Right lobe of liver (tissue), 4 donors: ENCODE data around the gene CDA.

ENCODE experiments used
- CTCF ChIP-seq, 4 donors: fragments of 200-600 bp in 3 of 4; fragments of 450-650 bp in 1 of 4; IDR thresholded peaks; one replicate each; pipeline versions ENCODE4 v1.5.1 to v1.8.0; 2016 to 2022; ENCODE audit warnings: antibody characterized with exemption in 4 of 4, mild to moderate bottlenecking in 2 of 4
- POLR2A ChIP-seq: fragments of 450-650 bp; IDR thresholded peaks from one replicate; pipeline ENCODE4 v1.6.1; 2017; ENCODE audit warnings: antibody characterized with exemption, mild to moderate bottlenecking
- donor health status: DM: no; HTN: no; CAD: no.
- donor health status: DM: no; HTN: no; CAD: no.
- donor health status: DM: no; HTN: yes; CAD: no.

GRCh38 chr1:20565234-20565633 lies 23.7 kb upstream of the CDA start:
- TF ChIP-seq CTCF (IDR thresholded peaks at IDR 0.05) (no peak), POLR2A (no peak)
